SK-N-SH (cell line): ENCODE results near the gene POLA1. TPM values are rescaled to one million over a fixed set of nuclear protein-coding genes. Genes with fewer than 3 reads are reported as not detected.

Experiments used
- CTCF ChIA-PET: fragments of 300-600, 350-600 bp; formaldehyde crosslinking; extraction: SDS; loops from one replicate; lab custom pipeline; 2021; lab: Yijun Ruan, JAX
- POLR2A ChIA-PET: fragments of 350-600 bp; sonication (Branson Sonifier 250); formaldehyde crosslinking; extraction: SDS; loops from one replicate; lab custom pipeline; 2020; ENCODE audit warnings: antibody characterized with exemption, inconsistent platforms; lab: Yijun Ruan, JAX
- DNase-seq: peaks from one replicate; pipeline ENCODE4 v3.0.0; 2012
- H2AFZ ChIP-seq: fragments of 200-600 bp; sonication (generic); 2 replicates; pipeline ENCODE4 v1.8.1; 2016; ENCODE audit warnings: antibody characterized with exemption, mild to moderate bottlenecking, low read depth
- H3F3A ChIP-seq: fragments of 200-600 bp; sonication (generic); replicated peaks from 2 replicates; pipeline ENCODE3; 2016; ENCODE audit warnings: antibody characterized with exemption, mild to moderate bottlenecking; ENCODE audit not compliant: insufficient read depth
- H3K27ac ChIP-seq, 2 experiments: fragments of 200-500 bp in 1 of 2; fragments of 200-600 bp in 1 of 2; sonication (Bioruptor generic) in 1 of 2; sonication (generic), shearing (Covaris generic) in 1 of 2; 2 replicates each; pipeline versions ENCODE4 v1.5.1 to v1.6.1; 2014 to 2016; ENCODE audit warnings: low read depth in 2 of 2, inconsistent platforms in 1 of 2, low read length in 1 of 2, mild to moderate bottlenecking in 1 of 2, mixed read lengths in 1 of 2
- H3K27me3 ChIP-seq: fragments of 200-600 bp; sonication (generic), shearing (Covaris generic); 2 replicates; pipeline ENCODE4 v1.6.1; 2016; ENCODE audit warnings: mixed run types; ENCODE audit not compliant: insufficient read depth
- H3K36me3 ChIP-seq, 2 experiments: fragments of 200-500 bp in 1 of 2; fragments of 200-600 bp in 1 of 2; sonication (Bioruptor generic) in 1 of 2; sonication (generic) in 1 of 2; replicated peaks in 1 of 2; 2 replicates each; pipeline versions ENCODE3 to v1.5.1; 2014 to 2016; ENCODE audit warnings: low read length in 1 of 2, mild to moderate bottlenecking in 1 of 2; ENCODE audit not compliant: insufficient read depth in 2 of 2, control insufficient read depth in 1 of 2
- H3K4me1 ChIP-seq, 2 experiments: fragments of 200-500 bp in 1 of 2; fragments of 200-600 bp in 1 of 2; sonication (Bioruptor generic) in 1 of 2; sonication (generic), shearing (Covaris generic) in 1 of 2; 2 replicates each; pipeline versions ENCODE4 v1.5.1 to v1.6.1; 2014 to 2016; ENCODE audit warnings: low read depth in 1 of 2, low read length in 1 of 2, mixed run types in 1 of 2; ENCODE audit not compliant: insufficient read depth in 2 of 2, control insufficient read depth in 1 of 2
- H3K4me2 ChIP-seq: fragments of 200-600 bp; sonication (generic), shearing (Covaris generic); 2 replicates; pipeline ENCODE4 v1.6.1; 2017; ENCODE audit warnings: mixed run types
- H3K4me3 ChIP-seq, 2 experiments: fragments of 200-500 bp in 1 of 2; fragments of 200-600 bp in 1 of 2; sonication (Bioruptor generic) in 1 of 2; sonication (generic), shearing (Covaris generic) in 1 of 2; 2 replicates each; pipeline versions ENCODE4 v1.5.1 to v1.8.1; 2014 to 2016; ENCODE audit warnings: low read depth in 2 of 2, inconsistent platforms in 1 of 2, low read length in 1 of 2, mild to moderate bottlenecking in 1 of 2, mixed read lengths in 1 of 2, moderate library complexity in 1 of 2
- H3K79me2 ChIP-seq: fragments of 200-600 bp; sonication (generic); 2 replicates; pipeline ENCODE4 v1.8.1; 2017; ENCODE audit warnings: mild to moderate bottlenecking; ENCODE audit not compliant: insufficient read depth
- H3K9ac ChIP-seq: fragments of 200-600 bp; sonication (generic); 2 replicates; pipeline ENCODE4 v1.6.1; 2017; ENCODE audit warnings: mixed run types
- H3K9me2 ChIP-seq: fragments of 200-600 bp; sonication (generic); 2 replicates; pipeline ENCODE4 v1.6.1; 2017; ENCODE audit warnings: mixed run types
- H3K9me3 ChIP-seq: fragments of 200-600 bp; sonication (generic); 2 replicates; pipeline ENCODE4 v1.6.1; 2017; ENCODE audit warnings: mixed run types, mild to moderate bottlenecking, moderate library complexity
- H4K20me1 ChIP-seq: fragments of 200-600 bp; sonication (generic); 2 replicates; pipeline ENCODE4 v1.6.1; 2017; ENCODE audit warnings: mild to moderate bottlenecking, mixed run types; ENCODE audit not compliant: insufficient read depth
- ELF1 ChIP-seq: IDR thresholded peaks from 2 replicates; pipeline ENCODE4 v1.4.0; 2012
- EP300 ChIP-seq, 2 experiments: IDR thresholded peaks; 2 replicates each; pipeline versions ENCODE4 v1.4.0 to v1.6.1; 2012; ENCODE audit warnings: borderline replicate concordance in 1 of 2, low read depth in 1 of 2, low read length in 1 of 2
- EZH2phosphoT487 ChIP-seq: fragments of 200-600 bp; sonication (generic); IDR thresholded peaks from 2 replicates; pipeline ENCODE4 v1.6.1; 2017; ENCODE audit warnings: low read depth, mixed run types, mild to moderate bottlenecking, antibody characterized with exemption, moderate library complexity, borderline replicate concordance
- FOSL2 ChIP-seq: IDR thresholded peaks from 2 replicates; pipeline ENCODE4 v1.4.0; 2012; ENCODE audit warnings: low read depth, mild to moderate bottlenecking, moderate library complexity, borderline replicate concordance
- GABPA ChIP-seq: IDR thresholded peaks from 2 replicates; pipeline ENCODE4 v1.4.0; 2012; ENCODE audit warnings: low read depth, mild to moderate bottlenecking
- MXI1 ChIP-seq: IDR thresholded peaks from 2 replicates; pipeline ENCODE4 v1.6.1; 2012; ENCODE audit warnings: mild to moderate bottlenecking, low read depth, low read length, improper control_type of control experiment
- POLR2AphosphoS5 ChIP-seq: IDR thresholded peaks from 2 replicates; pipeline ENCODE4 v1.6.1; 2012; ENCODE audit warnings: low read depth, low read length
- RXRA ChIP-seq: IDR thresholded peaks from 2 replicates; pipeline ENCODE4 v1.4.0; 2012; ENCODE audit warnings: low read depth, mild to moderate bottlenecking, borderline replicate concordance
- SIN3A ChIP-seq: IDR thresholded peaks from 2 replicates; pipeline ENCODE4 v1.6.1; 2012; ENCODE audit warnings: low read depth, mild to moderate bottlenecking, low read length, moderate library complexity, borderline replicate concordance
- TEAD4 ChIP-seq: IDR thresholded peaks from 2 replicates; pipeline ENCODE4 v1.4.0; 2012; ENCODE audit warnings: mild to moderate bottlenecking, borderline replicate concordance; ENCODE audit not compliant: insufficient read depth
- WGBS: methylation state at CpG from one replicate; pipeline ENCODE4 v1.1.6; 2017; ENCODE audit warnings: low lambda C conversion rate; 5-methylcytosine and 5-hydroxymethylcytosine counted together
- polyA plus RNA-seq, 3 experiments: library from polyadenylated mRNA; depleted of rRNA; stranded (reverse); fragments of >200 nt; gene quantifications; 2 replicates each; pipeline ENCODE4 v1.2.3, GENCODE V29; 2012
- TF ChIP-seq, protein P1 (sequence below): IDR thresholded peaks from 2 replicates; pipeline ENCODE4 v1.4.0; 2012; ENCODE audit warnings: low read depth, borderline replicate concordance
- TF ChIP-seq, protein P2 (sequence below): IDR thresholded peaks from 2 replicates; pipeline ENCODE4 v1.4.0; 2012; ENCODE audit warnings: low read depth
- TF ChIP-seq, protein P3 (sequence below): IDR thresholded peaks from 2 replicates; pipeline ENCODE4; 2012

POLA1 gene
- polyA plus RNA-seq, 1 of the 3 experiments (the other 2 are of a cell fraction): 2.8 TPM

DNA sequence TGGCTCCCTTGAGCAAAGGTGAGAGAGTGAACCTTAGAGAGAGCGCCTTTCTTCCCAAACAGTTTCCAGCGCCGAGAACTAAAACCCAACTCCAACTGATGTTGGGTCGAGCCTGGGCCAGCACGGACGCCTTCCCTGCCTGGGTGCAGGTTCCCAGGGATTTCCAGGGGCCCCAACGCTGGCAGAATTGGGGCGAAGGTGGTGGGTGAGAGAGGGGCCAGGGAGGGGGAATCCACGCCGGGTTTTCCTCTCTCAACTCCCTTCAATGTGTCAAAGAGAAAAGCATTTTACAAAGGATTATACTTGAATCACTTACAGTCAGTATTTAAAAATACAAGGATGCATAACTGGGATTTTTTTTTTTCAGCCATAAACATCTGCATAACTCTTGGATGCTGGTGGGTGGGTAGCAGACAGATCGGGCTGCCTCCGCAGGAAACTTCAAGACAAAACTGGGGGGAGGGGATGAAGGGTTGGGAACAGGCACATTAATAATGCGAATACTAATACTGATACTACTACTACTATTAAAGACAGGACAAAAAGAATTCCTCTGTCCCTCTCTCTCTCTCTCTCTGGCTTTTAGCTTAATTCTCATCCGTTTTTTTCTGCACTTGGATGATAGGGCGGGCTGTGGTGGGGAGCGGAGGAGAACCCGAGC is 323.4 kb downstream of the POLA1 start (continued):
- TF ChIP-seq, protein P1, sequence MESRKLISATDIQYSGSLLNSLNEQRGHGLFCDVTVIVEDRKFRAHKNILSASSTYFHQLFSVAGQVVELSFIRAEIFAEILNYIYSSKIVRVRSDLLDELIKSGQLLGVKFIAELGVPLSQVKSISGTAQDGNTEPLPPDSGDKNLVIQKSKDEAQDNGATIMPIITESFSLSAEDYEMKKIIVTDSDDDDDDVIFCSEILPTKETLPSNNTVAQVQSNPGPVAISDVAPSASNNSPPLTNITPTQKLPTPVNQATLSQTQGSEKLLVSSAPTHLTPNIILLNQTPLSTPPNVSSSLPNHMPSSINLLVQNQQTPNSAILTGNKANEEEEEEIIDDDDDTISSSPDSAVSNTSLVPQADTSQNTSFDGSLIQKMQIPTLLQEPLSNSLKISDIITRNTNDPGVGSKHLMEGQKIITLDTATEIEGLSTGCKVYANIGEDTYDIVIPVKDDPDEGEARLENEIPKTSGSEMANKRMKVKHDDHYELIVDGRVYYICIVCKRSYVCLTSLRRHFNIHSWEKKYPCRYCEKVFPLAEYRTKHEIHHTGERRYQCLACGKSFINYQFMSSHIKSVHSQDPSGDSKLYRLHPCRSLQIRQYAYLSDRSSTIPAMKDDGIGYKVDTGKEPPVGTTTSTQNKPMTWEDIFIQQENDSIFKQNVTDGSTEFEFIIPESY: no peak
- TF ChIP-seq SIN3A (no peak), RXRA (no peak), EP300 (IDR thresholded peaks at IDR 0.05; ENCODE audit: borderline replicate concordance in 1 of 2, low read depth in 1 of 2, low read length in 1 of 2) (no peak), ELF1 (no peak), FOSL2 (no peak), POLR2AphosphoS5 (no peak), TEAD4 (no peak), GABPA (no peak)
- TF ChIP-seq, protein P2, sequence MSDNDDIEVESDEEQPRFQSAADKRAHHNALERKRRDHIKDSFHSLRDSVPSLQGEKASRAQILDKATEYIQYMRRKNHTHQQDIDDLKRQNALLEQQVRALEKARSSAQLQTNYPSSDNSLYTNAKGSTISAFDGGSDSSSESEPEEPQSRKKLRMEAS: no peak
- TF ChIP-seq, protein P3, sequence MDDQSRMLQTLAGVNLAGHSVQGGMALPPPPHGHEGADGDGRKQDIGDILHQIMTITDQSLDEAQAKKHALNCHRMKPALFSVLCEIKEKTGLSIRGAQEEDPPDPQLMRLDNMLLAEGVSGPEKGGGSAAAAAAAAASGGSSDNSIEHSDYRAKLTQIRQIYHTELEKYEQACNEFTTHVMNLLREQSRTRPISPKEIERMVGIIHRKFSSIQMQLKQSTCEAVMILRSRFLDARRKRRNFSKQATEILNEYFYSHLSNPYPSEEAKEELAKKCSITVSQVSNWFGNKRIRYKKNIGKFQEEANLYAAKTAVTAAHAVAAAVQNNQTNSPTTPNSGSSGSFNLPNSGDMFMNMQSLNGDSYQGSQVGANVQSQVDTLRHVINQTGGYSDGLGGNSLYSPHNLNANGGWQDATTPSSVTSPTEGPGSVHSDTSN: no peak

DNA sequence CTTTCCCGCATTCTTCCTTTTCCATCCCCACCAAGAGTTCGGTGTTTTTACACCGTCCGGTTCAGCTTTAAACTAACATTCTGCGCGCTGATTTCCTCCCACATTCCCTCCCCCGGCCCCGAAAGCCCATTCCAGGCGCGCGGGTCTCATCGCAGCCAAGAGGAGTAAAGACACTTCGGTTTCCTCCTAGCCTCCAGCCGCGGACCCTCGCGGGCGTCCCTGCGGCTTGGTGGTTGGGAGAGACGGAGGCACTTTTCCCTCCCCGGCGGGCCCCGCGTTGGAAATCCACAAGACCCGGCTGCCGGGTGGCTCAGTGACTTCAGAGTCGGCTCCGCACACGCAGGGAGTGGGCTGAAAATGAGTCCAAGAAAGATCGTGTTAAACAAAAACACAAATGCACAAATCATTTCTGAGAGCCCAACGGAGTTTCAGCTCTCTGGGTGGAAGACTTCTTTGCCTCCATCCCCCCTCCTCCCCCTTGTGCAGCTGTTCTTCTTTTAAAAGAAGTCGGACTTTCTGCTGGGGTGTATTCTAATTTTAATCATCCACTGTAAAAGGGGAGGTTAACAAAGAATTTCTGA is 324.0 kb downstream of the POLA1 start:
- Histone ChIP-seq H3K4me1 (peaks cover 0 to 11% of the 10 kb centered on the region in 2 experiments; a peak in 1 of 4 replicates), H3K27me3 (peaks cover 86% of the 10 kb centered on the region), H2AFZ (peak overlapping the region; percentile 59; the same call in 1 of the 2 replicates), H3K4me2 (peak overlapping the region; percentile 58; the same call in 1 of the 2 replicates), H3K27ac (no peak overlapping the region), H3K9me2 (no peaks in the 10 kb centered on the region), H3K4me3 (peak overlapping the region; percentile 19 to 51), H3K9ac (no peak overlapping the region), H3K9me3 (no peaks in the 10 kb centered on the region), H3F3A (no peaks in the 10 kb centered on the region), H3K79me2 (no peaks in the 10 kb centered on the region), H4K20me1 (no peaks in the 10 kb centered on the region), H3K36me3 (no peaks in the 10 kb centered on the region)
- ChIA-PET CTCF (interaction anchor here (3.1 kb wide), 1 partner anchor 179 kb away, joined by 10 read pairs; no protein-coding TSS in a partner anchor), POLR2A (no interaction called here)
- TF ChIP-seq, protein P2: no peak
- no peak for TF ChIP-seq MXI1
- no peak for TF ChIP-seq FOSL2
- TF ChIP-seq EZH2phosphoT487: peak; percentile 86; the same call in 1 of the 2 replicates
- peak; percentile 44 for DNase-seq
- WGBS: 5% methylated on average over 29 of the region's 32 CpGs
